ENCODE measurements around the gene CSF2RB.

- TF ChIP-seq CTCF (IDR thresholded peaks at IDR 0.05; ENCODE audit: borderline replicate concordance, extremely low read depth, low read length, poor library complexity, severe bottlenecking) (no peak), EZH2 (IDR thresholded peaks at IDR 0.05; ENCODE audit: borderline replicate concordance, low read depth, low read length, severe bottlenecking) (no peak)
These were observed 40.4 kb upstream of the CSF2RB start for GRCh38 chr22:36872866-36873498.
